Lower leg skin (tissue), 3 donors: ENCODE data around the gene EP400.

Source experiments
- CTCF ChIP-seq, 3 donors: fragments of 450-650 bp; IDR thresholded peaks; one replicate each; pipeline ENCODE4 v1.5.1; 2016; ENCODE audit warnings: antibody characterized with exemption in 3 of 3, mild to moderate bottlenecking in 3 of 3, moderate library complexity in 2 of 3
- POLR2A ChIP-seq, 2 donors: fragments of 450-650 bp; IDR thresholded peaks; one replicate each; pipeline ENCODE4 v1.6.1; 2016 to 2017; ENCODE audit warnings: antibody characterized with exemption in 2 of 2, mild to moderate bottlenecking in 1 of 2, moderate library complexity in 1 of 2

DNA sequence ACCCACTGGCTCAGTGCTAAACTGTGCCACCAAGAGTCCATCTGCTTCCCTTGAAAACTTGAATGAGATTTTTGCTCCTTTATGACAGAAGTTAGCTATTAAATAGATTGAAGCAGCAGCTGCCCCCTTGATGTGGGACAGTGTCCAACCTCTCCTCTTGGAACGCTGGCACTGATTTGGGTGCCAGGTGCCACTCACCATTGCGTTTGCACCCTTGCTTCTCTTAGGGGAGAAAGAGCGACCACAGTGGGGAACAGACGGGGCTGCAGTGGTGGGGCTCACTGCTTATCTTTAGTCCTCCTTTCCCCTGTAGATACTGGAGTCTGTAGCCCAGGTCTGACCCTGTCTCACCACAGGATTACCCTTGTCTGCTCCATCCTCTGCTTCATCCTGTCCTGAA lies 9.4 kb downstream of the EP400 start:
- TF ChIP-seq CTCF (IDR thresholded peaks at IDR 0.05) (no peak), POLR2A (IDR thresholded peaks at IDR 0.05) (no peak)
